Immature natural killer cell (primary cell): ENCODE measurements around the gene NMNAT3. TPM values are rescaled to one million over a fixed set of nuclear protein-coding genes. Genes with fewer than 3 reads are reported as not detected.

Source experiments
- DNase-seq, 3 donors: peaks; one replicate each; pipeline ENCODE4 v3.0.0; 2022; ENCODE audit warnings: mixed read lengths in 1 of 3
- H3K27ac Mint-ChIP-seq, 6 donors: one replicate each; pipeline ENCODE4 v1.8.0; 2020; ENCODE audit warnings: mixed read lengths in 6 of 6, mild to moderate bottlenecking in 5 of 6, inconsistent platforms in 4 of 6, moderate library complexity in 3 of 6
- H3K27me3 Mint-ChIP-seq, 3 donors: one replicate each; pipeline ENCODE4 v1.8.0; 2020 to 2021; ENCODE audit warnings: low read depth in 3 of 3, mild to moderate bottlenecking in 3 of 3, mixed read lengths in 3 of 3, moderate library complexity in 3 of 3, inconsistent platforms in 1 of 3
- H3K36me3 Mint-ChIP-seq, 3 donors: one replicate each; pipeline ENCODE4 v1.8.0; 2020; ENCODE audit warnings: mixed read lengths in 3 of 3, inconsistent platforms in 2 of 3, mild to moderate bottlenecking in 2 of 3
- H3K4me1 Mint-ChIP-seq, 2 donors: one replicate each; pipeline ENCODE4 v1.8.0; 2020; ENCODE audit warnings: inconsistent platforms in 2 of 2, mild to moderate bottlenecking in 2 of 2, mixed read lengths in 2 of 2, moderate library complexity in 1 of 2
- H3K4me3 Mint-ChIP-seq, 5 donors: one replicate each; pipeline ENCODE4 v1.8.0; 2020; ENCODE audit warnings: mild to moderate bottlenecking in 5 of 5, mixed read lengths in 5 of 5, inconsistent platforms in 3 of 5, moderate library complexity in 3 of 5
- H3K9me3 Mint-ChIP-seq, 6 donors: one replicate each; pipeline ENCODE4 v1.8.0; 2020; ENCODE audit warnings: mild to moderate bottlenecking in 6 of 6, mixed read lengths in 6 of 6, inconsistent platforms in 4 of 6, moderate library complexity in 3 of 6
- polyA plus RNA-seq, 3 donors: library from polyadenylated mRNA; unstranded; fragments of 300-500 nt; fragmentation: Illumina TruSeq; gene quantifications; one replicate each; pipeline ENCODE4 v1.2.3, GENCODE V29; 2021

NMNAT3 gene
- polyA plus RNA-seq, 3 donors from 2014 or later = 1.4 to 7.1 (median 2.5) TPM

GRCh38 chr3:139577346-139577745 lies 100.4 kb downstream of the NMNAT3 start:
- Mint-ChIP-seq H3K4me1 (no peaks in the 10 kb centered on the region), H3K4me3 (no peak overlapping the region), H3K27me3 (no peaks in the 10 kb centered on the region), H3K9me3 (no peaks in the 10 kb centered on the region), H3K27ac (no peak overlapping the region), H3K36me3 (no peaks in the 10 kb centered on the region)
- no peak for DNase-seq

GRCh38 chr3:139574026-139574947 lies 103.5 kb downstream of the NMNAT3 start:
- Mint-ChIP-seq H3K27me3 (peaks cover 0 to 6% (median 5%) of the 10 kb centered on the region in 3 donors), H3K4me3 (no peak overlapping the region), H3K36me3 (peaks cover 0 to 9% (median 6%) of the 10 kb centered on the region in 3 donors), H3K9me3 (peaks cover 0 to 11% (median 4%) of the 10 kb centered on the region in 6 donors), H3K4me1 (no peaks in the 10 kb centered on the region), H3K27ac (no peak overlapping the region)
- no peak for DNase-seq

- DNase-seq = no peak
- Mint-ChIP-seq H3K4me1 (no peaks in the 10 kb centered on the region), H3K9me3 (peaks cover 0 to 11% (median 4%) of the 10 kb centered on the region in 6 donors), H3K27me3 (peaks cover 0 to 6% (median 5%) of the 10 kb centered on the region in 3 donors), H3K4me3 (no peak overlapping the region), H3K36me3 (peaks cover 0 to 9% (median 6%) of the 10 kb centered on the region in 3 donors), H3K27ac (no peak overlapping the region)
Observed at GRCh38 chr3:139572847-139573672, 104.7 kb downstream of the NMNAT3 start.

GRCh38 chr3:139571711-139572110 lies 106.1 kb downstream of the NMNAT3 start:
- DNase-seq = no peak
- Mint-ChIP-seq H3K4me1 (no peaks in the 10 kb centered on the region), H3K27me3 (peaks cover 0 to 6% (median 5%) of the 10 kb centered on the region in 3 donors), H3K9me3 (peaks cover 0 to 11% (median 4%) of the 10 kb centered on the region in 6 donors), H3K4me3 (no peak overlapping the region), H3K27ac (no peak overlapping the region), H3K36me3 (peaks cover 0 to 9% (median 6%) of the 10 kb centered on the region in 3 donors)

- DNase-seq = no peak
- no peaks in the 10 kb centered on the region for H3K27me3 Mint-ChIP-seq
- H3K27ac Mint-ChIP-seq = no peak overlapping the region
- H3K4me1 Mint-ChIP-seq = no peaks in the 10 kb centered on the region
- H3K4me3 Mint-ChIP-seq = no peak overlapping the region
- H3K36me3 Mint-ChIP-seq = no peaks in the 10 kb centered on the region
- H3K9me3 Mint-ChIP-seq = peaks cover 0 to 3% (median 0%) of the 10 kb centered on the region in 6 donors
Observed at GRCh38 chr3:139564294-139564861, 113.4 kb downstream of the NMNAT3 start.

- no peaks in the 10 kb centered on the region for H3K4me1 Mint-ChIP-seq
- no peaks in the 10 kb centered on the region for H3K36me3 Mint-ChIP-seq
- H3K27me3 Mint-ChIP-seq = no peaks in the 10 kb centered on the region
- no peak for DNase-seq
- no peak overlapping the region for H3K27ac Mint-ChIP-seq
- peaks cover 0 to 3% (median 0%) of the 10 kb centered on the region in 6 donors for H3K9me3 Mint-ChIP-seq
- H3K4me3 Mint-ChIP-seq = no peak overlapping the region
Observed at GRCh38 chr3:139561959-139562676, 115.7 kb downstream of the NMNAT3 start.

GRCh38 chr3:139561255-139561817 lies 116.4 kb downstream of the NMNAT3 start:
- H3K36me3 Mint-ChIP-seq = no peaks in the 10 kb centered on the region
- peaks cover 0 to 3% (median 0%) of the 10 kb centered on the region in 6 donors for H3K9me3 Mint-ChIP-seq
- no peak for DNase-seq
- H3K4me3 Mint-ChIP-seq = no peak overlapping the region
- H3K27me3 Mint-ChIP-seq = peaks cover 0 to 2% (median 0%) of the 10 kb centered on the region in 3 donors
- H3K27ac Mint-ChIP-seq = no peak overlapping the region
- no peaks in the 10 kb centered on the region for H3K4me1 Mint-ChIP-seq

- Mint-ChIP-seq H3K9me3 (peaks cover 0 to 3% (median 0%) of the 10 kb centered on the region in 6 donors), H3K36me3 (no peaks in the 10 kb centered on the region), H3K4me1 (no peaks in the 10 kb centered on the region), H3K27ac (no peak overlapping the region), H3K4me3 (no peak overlapping the region), H3K27me3 (peaks cover 0 to 2% (median 0%) of the 10 kb centered on the region in 3 donors)
- DNase-seq = no peak
Observed at GRCh38 chr3:139560411-139560810, 117.4 kb downstream of the NMNAT3 start.

GRCh38 chr3:139559541-139559940 lies 118.2 kb downstream of the NMNAT3 start:
- H3K4me3 Mint-ChIP-seq = no peak overlapping the region
- H3K27me3 Mint-ChIP-seq = peaks cover 0 to 2% (median 0%) of the 10 kb centered on the region in 3 donors
- no peak for DNase-seq
- H3K36me3 Mint-ChIP-seq = no peaks in the 10 kb centered on the region
- no peaks in the 10 kb centered on the region for H3K4me1 Mint-ChIP-seq
- H3K27ac Mint-ChIP-seq = no peak overlapping the region
- peaks cover 0 to 3% (median 0%) of the 10 kb centered on the region in 6 donors for H3K9me3 Mint-ChIP-seq

GRCh38 chr3:139558351-139559266 lies 119.2 kb downstream of the NMNAT3 start:
- no peak for DNase-seq
- peaks cover 1 to 2% (median 1%) of the 10 kb centered on the region in 3 donors for H3K27me3 Mint-ChIP-seq
- no peak overlapping the region for H3K4me3 Mint-ChIP-seq
- no peaks in the 10 kb centered on the region for H3K4me1 Mint-ChIP-seq
- no peaks in the 10 kb centered on the region for H3K9me3 Mint-ChIP-seq
- no peaks in the 10 kb centered on the region for H3K36me3 Mint-ChIP-seq
- no peak overlapping the region for H3K27ac Mint-ChIP-seq

GRCh38 chr3:139557041-139557440 lies 120.7 kb downstream of the NMNAT3 start:
- H3K27ac Mint-ChIP-seq = no peak overlapping the region

GRCh38 chr3:139555249-139555648 lies 122.5 kb downstream of the NMNAT3 start:
- H3K9me3 Mint-ChIP-seq = no peaks in the 10 kb centered on the region
- DNase-seq = no peak

More at GRCh38 chr3:139557041-139557440, 120.7 kb downstream of the NMNAT3 start:
- Mint-ChIP-seq H3K4me1 (no peaks in the 10 kb centered on the region), H3K9me3 (no peaks in the 10 kb centered on the region), H3K27me3 (peaks cover 2 to 5% (median 2%) of the 10 kb centered on the region in 3 donors), H3K4me3 (no peak overlapping the region), H3K36me3 (no peaks in the 10 kb centered on the region)
- DNase-seq = no peak

More at GRCh38 chr3:139555249-139555648, 122.5 kb downstream of the NMNAT3 start:
- no peaks in the 10 kb centered on the region for H3K36me3 Mint-ChIP-seq
- peaks cover 2 to 9% (median 4%) of the 10 kb centered on the region in 3 donors for H3K27me3 Mint-ChIP-seq
- H3K4me3 Mint-ChIP-seq = no peak overlapping the region
- H3K4me1 Mint-ChIP-seq = no peaks in the 10 kb centered on the region
- no peak overlapping the region for H3K27ac Mint-ChIP-seq
